Smooth muscle cell (in vitro differentiated cells): Measurements from ENCODE around the gene TP53I3. TPM values are rescaled to one million over a fixed set of nuclear protein-coding genes. Genes with fewer than 3 reads are reported as not detected.
A peak's percentile ranks its signal among the peaks of the same experiment; 100 is the strongest.

Experiments
- DNase-seq: peaks from one replicate; lab custom pipeline; 2025; ENCODE audit not compliant: unreplicated experiment; lab: John Stamatoyannopoulos, UW
- H2AFZ ChIP-seq: fragments of 200-600 bp; sonication (generic); 2 replicates; pipeline ENCODE4 v1.6.0; 2016; ENCODE audit warnings: antibody characterized with exemption, low read depth, mild to moderate bottlenecking
- H3F3A ChIP-seq: fragments of 200-600 bp; sonication (generic); 2 replicates; pipeline ENCODE4 v1.6.0; 2017; ENCODE audit warnings: antibody characterized with exemption, low read depth
- H3K27ac ChIP-seq: fragments of 200-600 bp; sonication (generic); 2 replicates; pipeline ENCODE4 v1.5.1; 2016; ENCODE audit warnings: low read depth, mild to moderate bottlenecking
- H3K27me3 ChIP-seq: fragments of 200-600 bp; sonication (generic); 2 replicates; pipeline ENCODE4 v1.6.1; 2016; ENCODE audit warnings: low read depth, mild to moderate bottlenecking
- H3K36me3 ChIP-seq: fragments of 200-600 bp; sonication (generic); 2 replicates; pipeline ENCODE4 v1.5.1; 2016; ENCODE audit warnings: low read depth
- H3K4me1 ChIP-seq: fragments of 200-600 bp; sonication (generic); 2 replicates; pipeline ENCODE4 v1.5.1; 2016; ENCODE audit warnings: low read depth
- H3K4me2 ChIP-seq: fragments of 200-600 bp; sonication (generic); 2 replicates; pipeline ENCODE4 v1.6.0; 2016; ENCODE audit warnings: mild to moderate bottlenecking
- H3K4me3 ChIP-seq: fragments of 200-600 bp; sonication (generic); 2 replicates; pipeline ENCODE4 v1.5.1; 2016; ENCODE audit warnings: mild to moderate bottlenecking
- H3K79me2 ChIP-seq: fragments of 200-600 bp; sonication (generic); 2 replicates; pipeline ENCODE4 v1.6.0; 2016; ENCODE audit warnings: low read depth, mild to moderate bottlenecking
- H3K9ac ChIP-seq: fragments of 200-600 bp; sonication (generic); 2 replicates; pipeline ENCODE4 v1.6.0; 2016; ENCODE audit warnings: low read depth
- H3K9me3 ChIP-seq: fragments of 200-600 bp; sonication (generic); replicated peaks from 2 replicates; pipeline ENCODE4 v1.5.1; 2016; ENCODE audit warnings: low read depth
- H4K20me1 ChIP-seq: fragments of 200-600 bp; sonication (generic); 2 replicates; pipeline ENCODE4 v1.6.0; 2016; ENCODE audit warnings: low read depth
- WGBS: methylation state at CpG from one replicate; pipeline ENCODE4 v1.1.7; 2016; ENCODE audit warnings: low lambda C conversion rate; 5-methylcytosine and 5-hydroxymethylcytosine counted together
- polyA plus RNA-seq: library from polyadenylated mRNA; unstranded; fragments of >200 nt; fragmentation: Nextera tagmentation; extraction: Ambion mirVana; gene quantifications from 2 replicates; pipeline ENCODE4 v1.2.1, GENCODE V29; 2016
- total RNA-seq: library from RNA; depleted of rRNA; stranded (reverse); fragments of >200 nt; gene quantifications from 2 replicates; pipeline ENCODE4 v1.2.3, GENCODE V29; 2014
- TF ChIP-seq, protein P1 (sequence below): fragments of 200-600 bp; sonication (generic); IDR thresholded peaks from 2 replicates; pipeline ENCODE4 v1.5.1; 2017; ENCODE audit warnings: borderline replicate concordance, mild to moderate bottlenecking, antibody characterized with exemption; ENCODE audit not compliant: insufficient read depth, poor library complexity, severe bottlenecking

TP53I3 gene
- total and polyA plus RNA-seq, 2 experiments from 2014 or later = 24.9 to 56.3 TPM

GRCh38 chr2:24077879-24078278 lies 6.8 kb downstream of the TP53I3 start:
- peak overlapping the region; percentile 58 for H3K27ac ChIP-seq
- WGBS = 76% methylated on average over 2 of the region's 2 CpGs

GRCh38 chr2:24077535-24077877 lies 7.1 kb downstream of the TP53I3 start:
- no peaks in the 10 kb centered on the region for H3K9me3 ChIP-seq
- H3K4me1 ChIP-seq = peaks cover 15% of the 10 kb centered on the region
- peaks cover 18% of the 10 kb centered on the region for H4K20me1 ChIP-seq
- peak overlapping the region; percentile 41 for H3K9ac ChIP-seq
- 26% methylated on average over 9 of the region's 9 CpGs for WGBS
- peak overlapping the region; percentile 91 for H3K4me2 ChIP-seq
- H3F3A ChIP-seq = peaks cover 12% of the 10 kb centered on the region
- DNase-seq = no peak
- peak overlapping the region; percentile 78 for H2AFZ ChIP-seq
- H3K27ac ChIP-seq = peak overlapping the region; percentile 58
- peaks cover 33% of the 10 kb centered on the region for H3K79me2 ChIP-seq
- TF ChIP-seq, protein P1, sequence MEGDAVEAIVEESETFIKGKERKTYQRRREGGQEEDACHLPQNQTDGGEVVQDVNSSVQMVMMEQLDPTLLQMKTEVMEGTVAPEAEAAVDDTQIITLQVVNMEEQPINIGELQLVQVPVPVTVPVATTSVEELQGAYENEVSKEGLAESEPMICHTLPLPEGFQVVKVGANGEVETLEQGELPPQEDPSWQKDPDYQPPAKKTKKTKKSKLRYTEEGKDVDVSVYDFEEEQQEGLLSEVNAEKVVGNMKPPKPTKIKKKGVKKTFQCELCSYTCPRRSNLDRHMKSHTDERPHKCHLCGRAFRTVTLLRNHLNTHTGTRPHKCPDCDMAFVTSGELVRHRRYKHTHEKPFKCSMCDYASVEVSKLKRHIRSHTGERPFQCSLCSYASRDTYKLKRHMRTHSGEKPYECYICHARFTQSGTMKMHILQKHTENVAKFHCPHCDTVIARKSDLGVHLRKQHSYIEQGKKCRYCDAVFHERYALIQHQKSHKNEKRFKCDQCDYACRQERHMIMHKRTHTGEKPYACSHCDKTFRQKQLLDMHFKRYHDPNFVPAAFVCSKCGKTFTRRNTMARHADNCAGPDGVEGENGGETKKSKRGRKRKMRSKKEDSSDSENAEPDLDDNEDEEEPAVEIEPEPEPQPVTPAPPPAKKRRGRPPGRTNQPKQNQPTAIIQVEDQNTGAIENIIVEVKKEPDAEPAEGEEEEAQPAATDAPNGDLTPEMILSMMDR = no peak
- peaks cover 4% of the 10 kb centered on the region for H3K36me3 ChIP-seq
- H3K4me3 ChIP-seq = peak overlapping the region; percentile 84
- H3K27me3 ChIP-seq = no peaks in the 10 kb centered on the region

More at GRCh38 chr2:24077879-24078278, 6.8 kb downstream of the TP53I3 start:
- Histone ChIP-seq H4K20me1 (peaks cover 14% of the 10 kb centered on the region), H3K4me2 (peak overlapping the region; percentile 91), H3F3A (peaks cover 12% of the 10 kb centered on the region), H2AFZ (no peak overlapping the region), H3K36me3 (peaks cover 4% of the 10 kb centered on the region), H3K4me1 (peaks cover 15% of the 10 kb centered on the region), H3K9ac (no peak overlapping the region), H3K4me3 (peak overlapping the region; percentile 84), H3K27me3 (no peaks in the 10 kb centered on the region), H3K79me2 (peaks cover 29% of the 10 kb centered on the region), H3K9me3 (no peaks in the 10 kb centered on the region)
- no peak for DNase-seq
- TF ChIP-seq, protein P1 = no peak

DNA sequence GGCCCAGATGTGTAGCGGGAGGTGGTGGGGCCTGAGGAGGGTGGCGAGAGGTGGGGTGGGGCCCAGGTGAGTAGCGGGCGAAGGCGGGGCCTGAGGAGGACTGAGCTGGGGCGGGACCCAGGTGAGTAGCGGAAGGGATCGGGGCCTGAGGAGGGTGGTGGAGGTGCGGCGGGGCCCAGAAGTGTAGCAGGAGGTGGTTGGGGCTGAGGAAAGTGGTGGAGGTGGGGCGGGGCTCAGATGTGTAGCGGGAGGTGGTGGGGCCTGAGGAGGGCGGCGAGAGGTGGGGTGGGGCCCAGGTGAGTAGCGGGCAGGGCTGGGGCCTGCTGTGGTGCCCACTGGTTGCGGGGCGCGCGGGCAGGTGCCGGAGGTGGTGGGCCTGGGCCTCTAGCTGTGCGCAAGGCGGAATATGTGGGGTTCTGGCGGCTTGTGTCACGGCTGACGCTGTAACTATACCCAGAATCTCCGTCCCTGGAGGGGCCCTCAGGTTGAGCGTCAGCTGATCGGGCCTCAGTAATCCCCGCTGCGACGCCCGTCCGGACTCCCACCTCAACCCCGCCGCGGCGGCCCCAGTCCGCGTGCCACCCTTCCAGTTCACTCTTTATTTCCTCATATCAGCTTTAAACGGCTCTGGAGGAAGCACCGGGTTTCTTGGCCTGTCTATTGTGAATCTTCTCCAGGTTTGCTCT lies 7.6 kb downstream of the TP53I3 start:
- Histone ChIP-seq H3K4me1 (peaks cover 15% of the 10 kb centered on the region), H3K4me2 (peak overlapping the region; percentile 91), H3K9me3 (no peaks in the 10 kb centered on the region), H3K36me3 (peaks cover under 1% of the 10 kb centered on the region), H3K79me2 (peaks cover 38% of the 10 kb centered on the region), H3K4me3 (peak overlapping the region; percentile 84), H3F3A (peaks cover 12% of the 10 kb centered on the region), H2AFZ (peak overlapping the region; percentile 78), H4K20me1 (peaks cover 23% of the 10 kb centered on the region), H3K9ac (peak overlapping the region; percentile 41), H3K27me3 (no peaks in the 10 kb centered on the region), H3K27ac (peak overlapping the region; percentile 58)
- TF ChIP-seq, protein P1 = no peak
- no peak for DNase-seq
- 1% methylated on average over 15 of the region's 41 CpGs for WGBS
